Natural killer cell (primary cell): ENCODE measurements around the gene SLC35F4. TPM values are rescaled to one million over a fixed set of nuclear protein-coding genes. Genes with fewer than 3 reads are reported as not detected.

Experiments
- ATAC-seq, 3 donors: fragments of 150-1000 bp in 2 of 3; fragments of 200-7000 bp in 1 of 3; cut with Tn5 transposase; 1 replicate in 1 of 3; 2 replicates in 2 of 3; pipeline ENCODE4 v1.10.0; 2021; ENCODE audit warnings: mild to moderate bottlenecking in 2 of 3, moderate library complexity in 2 of 3
- DNase-seq, 2 donors: peaks; one replicate each; pipeline versions ENCODE4 v3.0.0 to v3.0.0-alpha.2; 2013 to 2021; ENCODE audit warnings: mixed read lengths in 1 of 2
- H3K27ac ChIP-seq: one replicate; pipeline ENCODE4 v1.5.1; 2013; ENCODE audit warnings: mild to moderate bottlenecking, low read length
- H3K27me3 ChIP-seq: one replicate; pipeline ENCODE4 v1.6.1; 2013; ENCODE audit warnings: low read length; ENCODE audit not compliant: control insufficient read depth, insufficient read depth
- H3K36me3 ChIP-seq: one replicate; pipeline ENCODE4 v1.6.1; 2013; ENCODE audit warnings: low read length; ENCODE audit not compliant: control insufficient read depth, insufficient read depth
- H3K4me1 ChIP-seq: one replicate; pipeline ENCODE4 v1.6.1; 2013; ENCODE audit warnings: low read length; ENCODE audit not compliant: control insufficient read depth, insufficient read depth
- H3K4me3 ChIP-seq: one replicate; pipeline ENCODE4 v1.5.1; 2013; ENCODE audit warnings: low read length
- H3K9me3 ChIP-seq: one replicate; pipeline ENCODE4 v1.6.1; 2013; ENCODE audit warnings: low read length; ENCODE audit not compliant: control insufficient read depth, insufficient read depth
- H3K27ac Mint-ChIP-seq, 2 donors: one replicate each; pipeline ENCODE4 v1.8.0; 2022; ENCODE audit warnings: mild to moderate bottlenecking in 2 of 2, mixed read lengths in 2 of 2, moderate library complexity in 1 of 2
- H3K27me3 Mint-ChIP-seq, 2 donors: one replicate each; pipeline ENCODE4 v1.8.0; 2022; ENCODE audit warnings: low read depth in 2 of 2, mixed read lengths in 2 of 2
- H3K36me3 Mint-ChIP-seq: one replicate; pipeline ENCODE4 v1.8.0; 2022; ENCODE audit warnings: mixed read lengths
- H3K4me1 Mint-ChIP-seq, 2 donors: one replicate each; pipeline ENCODE4 v1.8.0; 2022; ENCODE audit warnings: mixed read lengths in 2 of 2
- H3K4me3 Mint-ChIP-seq: one replicate; pipeline ENCODE4 v1.8.0; 2022; ENCODE audit warnings: mild to moderate bottlenecking, moderate library complexity, mixed read lengths
- H3K9me3 Mint-ChIP-seq, 2 donors: one replicate each; pipeline ENCODE4 v1.8.0; 2022; ENCODE audit warnings: mixed read lengths in 2 of 2
- WGBS: methylation state at CpG from one replicate; pipeline ENCODE4 v1.1.7; 2013; ENCODE audit warnings: missing lambda C conversion rate; ENCODE audit not compliant: insufficient coverage; 5-methylcytosine and 5-hydroxymethylcytosine counted together
- intact Hi-C: fragments of 100-400 bp; cut with micrococcal nuclease; formaldehyde crosslinking; loops from one replicate; pipeline ENCODE4 v1.14.2; 2022
- total RNA-seq, 4 donors: library from RNA; stranded (reverse); fragments of 120-200 nt in 1 of 4; gene quantifications; one replicate each; pipeline versions ENCODE4 v1.2.3 to v1.2.4, GENCODE V29; 2013 to 2022
- TF ChIP-seq, protein P1 (sequence below): fragments of 200-600 bp; IDR thresholded peaks from one replicate; pipeline ENCODE4 v1.8.0; 2022; ENCODE audit warnings: antibody characterized with exemption

The SLC35F4 gene
- total RNA-seq, 3 donors from 2014 or later (not counting 1 experiment from before 2014, with no cell fraction given) = not detected

DNA sequence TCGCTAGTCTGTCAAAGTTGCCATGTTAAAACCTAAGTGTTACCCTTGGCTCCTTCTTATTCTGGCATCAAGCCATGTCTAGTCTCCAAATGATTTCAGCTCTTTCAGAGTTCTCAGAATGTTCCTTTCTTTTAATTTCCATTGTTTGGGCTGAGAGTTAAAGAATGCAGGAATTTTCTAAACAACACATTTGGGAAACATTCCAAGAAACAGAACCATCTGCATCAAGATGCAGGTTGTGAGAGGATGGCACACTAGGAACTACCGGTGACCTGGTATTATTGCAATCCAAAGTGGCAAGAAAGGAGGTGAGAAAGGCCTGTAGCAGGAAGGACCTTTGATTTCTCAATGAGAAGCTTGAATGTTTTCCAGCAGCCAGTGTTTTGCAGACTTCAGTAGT is 30.1 kb downstream of the SLC35F4 start:
- no peaks in the 10 kb centered on the region for H3K4me1 Mint-ChIP-seq
- H3K4me1 ChIP-seq = no peaks in the 10 kb centered on the region
- 63% methylated on average over 2 of the region's 2 CpGs for WGBS

DNA sequence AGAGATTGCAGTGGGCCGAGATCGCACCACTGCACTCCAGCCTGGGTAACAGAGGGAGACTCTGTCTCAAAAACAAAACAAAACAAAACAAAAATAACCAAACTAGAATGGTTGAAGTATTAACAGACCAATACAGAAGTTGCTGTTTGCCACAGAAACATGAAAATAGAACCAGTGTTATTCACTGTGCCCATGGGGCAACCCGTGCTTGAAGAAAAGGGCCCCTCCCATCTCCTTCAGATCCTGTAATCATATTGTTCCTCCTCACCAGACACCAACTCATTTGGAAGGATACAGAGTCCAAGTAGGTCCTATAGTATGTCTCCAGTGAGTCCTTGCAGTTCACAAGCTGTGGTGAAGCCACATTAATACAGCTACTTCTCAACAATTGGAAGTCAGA is 30.9 kb downstream of the SLC35F4 start:
- Histone ChIP-seq H3K27ac (no peak overlapping the region), H3K27me3 (no peaks in the 10 kb centered on the region), H3K9me3 (no peaks in the 10 kb centered on the region), H3K4me1 (no peaks in the 10 kb centered on the region), H3K4me3 (no peak overlapping the region), H3K36me3 (no peaks in the 10 kb centered on the region)
- Mint-ChIP-seq H3K27me3 (no peaks in the 10 kb centered on the region), H3K4me1 (no peaks in the 10 kb centered on the region), H3K9me3 (peaks cover 0 to 2% of the 10 kb centered on the region in 2 donors), H3K36me3 (no peaks in the 10 kb centered on the region), H3K4me3 (no peak overlapping the region), H3K27ac (no peak overlapping the region)
- intact Hi-C loops = no loop called here
- TF ChIP-seq, protein P1, sequence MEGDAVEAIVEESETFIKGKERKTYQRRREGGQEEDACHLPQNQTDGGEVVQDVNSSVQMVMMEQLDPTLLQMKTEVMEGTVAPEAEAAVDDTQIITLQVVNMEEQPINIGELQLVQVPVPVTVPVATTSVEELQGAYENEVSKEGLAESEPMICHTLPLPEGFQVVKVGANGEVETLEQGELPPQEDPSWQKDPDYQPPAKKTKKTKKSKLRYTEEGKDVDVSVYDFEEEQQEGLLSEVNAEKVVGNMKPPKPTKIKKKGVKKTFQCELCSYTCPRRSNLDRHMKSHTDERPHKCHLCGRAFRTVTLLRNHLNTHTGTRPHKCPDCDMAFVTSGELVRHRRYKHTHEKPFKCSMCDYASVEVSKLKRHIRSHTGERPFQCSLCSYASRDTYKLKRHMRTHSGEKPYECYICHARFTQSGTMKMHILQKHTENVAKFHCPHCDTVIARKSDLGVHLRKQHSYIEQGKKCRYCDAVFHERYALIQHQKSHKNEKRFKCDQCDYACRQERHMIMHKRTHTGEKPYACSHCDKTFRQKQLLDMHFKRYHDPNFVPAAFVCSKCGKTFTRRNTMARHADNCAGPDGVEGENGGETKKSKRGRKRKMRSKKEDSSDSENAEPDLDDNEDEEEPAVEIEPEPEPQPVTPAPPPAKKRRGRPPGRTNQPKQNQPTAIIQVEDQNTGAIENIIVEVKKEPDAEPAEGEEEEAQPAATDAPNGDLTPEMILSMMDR = no peak
- DNase-seq = no peak
- no peak for ATAC-seq
- WGBS = 94% methylated on average over 2 of the region's 3 CpGs

More for the DNA sequence above, 30.1 kb downstream of the SLC35F4 start:
- Histone ChIP-seq H3K4me3 (no peak overlapping the region), H3K27me3 (no peaks in the 10 kb centered on the region), H3K9me3 (no peaks in the 10 kb centered on the region), H3K36me3 (no peaks in the 10 kb centered on the region), H3K27ac (no peak overlapping the region)
- no peaks in the 10 kb centered on the region for H3K27me3 Mint-ChIP-seq
- no peak for DNase-seq
- TF ChIP-seq, protein P1 = no peak
- ATAC-seq = no peak
- no peak overlapping the region for H3K4me3 Mint-ChIP-seq
- no peaks in the 10 kb centered on the region for H3K36me3 Mint-ChIP-seq
- H3K9me3 Mint-ChIP-seq = peaks cover 0 to 2% of the 10 kb centered on the region in 2 donors
- intact Hi-C loops = no loop called here
- H3K27ac Mint-ChIP-seq = no peak overlapping the region

DNA sequence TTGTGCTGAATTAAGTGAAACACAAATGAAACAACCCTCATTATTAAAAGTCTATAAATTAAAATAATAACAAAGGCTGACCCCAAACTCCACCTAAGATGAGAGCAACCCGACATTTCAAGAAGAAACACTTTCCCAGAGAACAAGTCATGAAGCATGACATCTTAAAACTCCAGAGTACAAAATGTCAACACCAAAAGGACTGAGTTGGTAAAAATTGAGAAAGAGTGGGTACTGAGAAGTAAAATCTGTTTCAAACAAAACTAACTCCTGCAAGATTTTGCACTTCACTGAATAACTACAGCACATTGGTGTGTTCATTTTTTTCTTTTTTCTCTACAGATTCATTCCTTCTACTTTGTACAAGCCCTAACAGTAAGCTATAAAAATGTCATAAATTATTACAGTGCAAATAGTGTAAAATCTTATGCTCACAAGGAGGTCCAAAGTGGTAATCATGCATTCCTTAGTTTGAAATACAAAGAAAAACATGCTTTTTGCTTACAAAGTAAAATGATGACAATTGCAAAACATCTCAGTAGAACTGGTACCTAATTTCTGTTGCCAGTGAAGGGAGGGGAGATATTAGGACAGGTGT is 31.8 kb downstream of the SLC35F4 start:
- no peaks in the 10 kb centered on the region for H3K9me3 ChIP-seq
- Mint-ChIP-seq H3K9me3 (peaks cover 0 to 2% of the 10 kb centered on the region in 2 donors), H3K27ac (no peak overlapping the region), H3K4me3 (no peak overlapping the region), H3K36me3 (no peaks in the 10 kb centered on the region), H3K27me3 (no peaks in the 10 kb centered on the region), H3K4me1 (no peaks in the 10 kb centered on the region)
- TF ChIP-seq, protein P1 = no peak
- H3K36me3 ChIP-seq = no peaks in the 10 kb centered on the region
- H3K4me1 ChIP-seq = no peaks in the 10 kb centered on the region
- no peak for DNase-seq
- no peak for ATAC-seq
- 17% methylated on average over 1 of the region's 1 CpG for WGBS
- H3K4me3 ChIP-seq = no peak overlapping the region
- no peaks in the 10 kb centered on the region for H3K27me3 ChIP-seq
- intact Hi-C loops = no loop called here
- H3K27ac ChIP-seq = no peak overlapping the region

DNA sequence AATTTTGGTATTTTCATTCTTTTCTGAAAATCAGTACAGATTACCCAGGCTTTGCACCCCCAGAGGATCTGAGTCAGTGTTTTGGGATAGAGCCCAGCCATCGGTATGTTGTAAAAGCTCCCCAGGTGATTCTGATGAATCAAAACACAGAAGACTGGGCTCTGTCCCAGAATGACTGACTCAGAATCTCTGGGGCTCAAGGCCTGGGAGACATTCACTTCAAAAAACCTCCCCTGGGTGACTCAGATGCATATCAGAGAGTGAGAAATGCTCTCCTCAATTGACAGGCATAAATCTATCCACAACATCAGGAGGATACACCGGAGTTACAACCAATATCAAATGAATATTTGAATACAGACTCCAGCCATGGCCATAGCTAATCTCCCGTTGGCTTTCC is 32.6 kb downstream of the SLC35F4 start:
- Histone ChIP-seq H3K27ac (no peak overlapping the region), H3K27me3 (no peaks in the 10 kb centered on the region), H3K9me3 (no peaks in the 10 kb centered on the region), H3K4me1 (no peaks in the 10 kb centered on the region), H3K4me3 (no peak overlapping the region), H3K36me3 (no peaks in the 10 kb centered on the region)
- TF ChIP-seq, protein P1 = no peak
- DNase-seq (no peak), ATAC-seq (no peak)
- H3K9me3 Mint-ChIP-seq = peaks cover 0 to 2% of the 10 kb centered on the region in 2 donors
- no peak overlapping the region for H3K4me3 Mint-ChIP-seq
- H3K27ac Mint-ChIP-seq = no peak overlapping the region
- no peaks in the 10 kb centered on the region for H3K27me3 Mint-ChIP-seq
- H3K36me3 Mint-ChIP-seq = no peaks in the 10 kb centered on the region
- no peaks in the 10 kb centered on the region for H3K4me1 Mint-ChIP-seq
- 67% methylated on average over 3 of the region's 3 CpGs for whole genome bisulfite sequencing
- intact Hi-C loops = no loop called here
